Activated CD8-positive, alpha-beta T cell treated with anti-CD3 and anti-CD28 coated beads for 36 hours (primary cell): ENCODE results near the gene PPP1R9A. TPM values are rescaled to one million over a fixed set of nuclear protein-coding genes. Genes with fewer than 3 reads are reported as not detected.

Experiments
- ATAC-seq: fragments of 200-7000 bp; cut with Tn5 transposase; one replicate; pipeline ENCODE4 v1.10.0; 2021; ENCODE audit warnings: mild to moderate bottlenecking, moderate library complexity
- CTCF ChIA-PET: fragments of 350-600 bp; sonication (Branson Sonifier 250); formaldehyde crosslinking; loops from one replicate; lab custom pipeline; 2021; ENCODE audit warnings: antibody characterized with exemption; lab: Charles Lee
- POLR2A ChIA-PET: fragments of 350-600 bp; sonication (Branson Sonifier 250); formaldehyde crosslinking; loops from one replicate; lab custom pipeline; 2021; ENCODE audit warnings: antibody characterized with exemption; lab: Charles Lee
- DNase-seq: peaks from one replicate; pipeline ENCODE4 v3.0.0-alpha.2; 2020
- H3K27ac Mint-ChIP-seq: one replicate; pipeline ENCODE4 v1.8.0; 2021; ENCODE audit warnings: mild to moderate bottlenecking, mixed read lengths
- H3K27me3 Mint-ChIP-seq: one replicate; pipeline ENCODE4 v1.8.0; 2021; ENCODE audit warnings: mixed read lengths
- H3K36me3 Mint-ChIP-seq: one replicate; pipeline ENCODE4 v1.8.0; 2021; ENCODE audit warnings: low read depth, mixed read lengths
- H3K4me1 Mint-ChIP-seq: one replicate; pipeline ENCODE4 v1.8.0; 2021; ENCODE audit warnings: low read depth, mixed read lengths
- H3K4me3 Mint-ChIP-seq: one replicate; pipeline ENCODE4 v1.8.0; 2021; ENCODE audit warnings: mild to moderate bottlenecking, moderate library complexity, mixed read lengths
- H3K9me3 Mint-ChIP-seq: one replicate; pipeline ENCODE4 v1.8.0; 2021; ENCODE audit warnings: mixed read lengths
- intact Hi-C: fragments of 100-400 bp; cut with micrococcal nuclease; formaldehyde crosslinking; loops from one replicate; pipeline ENCODE4 v1.10.0; 2022
- total RNA-seq, 2 experiments: library from RNA; stranded (reverse); gene quantifications; one replicate each; pipeline ENCODE4 v1.2.3, GENCODE V29; 2021
- TF ChIP-seq, protein P1 (sequence below): fragments of 200-600 bp; IDR thresholded peaks from one replicate; pipeline ENCODE4 v1.8.0; 2022; ENCODE audit warnings: antibody characterized with exemption, mild to moderate bottlenecking

The PPP1R9A gene
- total RNA-seq, 2 experiments from 2014 or later, result 0.05 to 0.13 TPM

DNA sequence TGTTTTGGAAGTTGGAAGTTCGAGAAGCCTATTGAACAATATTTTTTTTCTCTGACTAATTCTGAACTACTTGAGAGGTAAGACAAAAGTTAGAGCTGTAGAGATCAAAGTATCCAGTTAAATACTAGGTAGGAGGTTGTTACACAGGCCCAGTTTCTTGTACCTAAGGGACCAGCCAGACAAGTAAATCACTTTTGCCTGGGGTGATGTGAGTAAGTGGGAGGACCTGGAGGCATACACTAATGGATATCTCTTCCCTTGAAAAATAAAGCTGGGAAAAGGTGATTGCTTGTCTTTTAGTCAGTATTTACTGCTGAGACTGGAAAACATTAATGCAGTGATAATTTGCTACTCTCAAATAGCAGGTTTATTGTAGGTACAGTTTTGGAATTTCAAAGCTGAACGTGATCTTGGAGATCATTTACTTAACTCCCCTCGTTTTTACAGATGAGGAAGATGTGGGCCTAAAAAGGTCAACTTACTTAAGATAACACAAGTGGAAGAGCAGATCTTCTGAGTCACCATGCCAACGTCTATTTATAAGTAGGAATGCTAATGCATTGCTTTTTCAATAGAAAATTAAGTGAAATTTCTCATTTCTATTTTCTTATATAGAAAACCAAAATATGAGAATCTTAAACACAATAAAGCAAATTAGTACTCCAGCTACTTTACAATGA, 181.3 kb downstream of the PPP1R9A start:
- H3K4me1 Mint-ChIP-seq, result no peaks in the 10 kb centered on the region
- no peak overlapping the region for H3K4me3 Mint-ChIP-seq
- H3K36me3 Mint-ChIP-seq, result no peaks in the 10 kb centered on the region
- ChIA-PET CTCF (no interaction called here), POLR2A (no interaction called here)
- no peak overlapping the region for H3K27ac Mint-ChIP-seq
- DNase-seq (no peak), ATAC-seq (no peak)
- TF ChIP-seq, protein P1, sequence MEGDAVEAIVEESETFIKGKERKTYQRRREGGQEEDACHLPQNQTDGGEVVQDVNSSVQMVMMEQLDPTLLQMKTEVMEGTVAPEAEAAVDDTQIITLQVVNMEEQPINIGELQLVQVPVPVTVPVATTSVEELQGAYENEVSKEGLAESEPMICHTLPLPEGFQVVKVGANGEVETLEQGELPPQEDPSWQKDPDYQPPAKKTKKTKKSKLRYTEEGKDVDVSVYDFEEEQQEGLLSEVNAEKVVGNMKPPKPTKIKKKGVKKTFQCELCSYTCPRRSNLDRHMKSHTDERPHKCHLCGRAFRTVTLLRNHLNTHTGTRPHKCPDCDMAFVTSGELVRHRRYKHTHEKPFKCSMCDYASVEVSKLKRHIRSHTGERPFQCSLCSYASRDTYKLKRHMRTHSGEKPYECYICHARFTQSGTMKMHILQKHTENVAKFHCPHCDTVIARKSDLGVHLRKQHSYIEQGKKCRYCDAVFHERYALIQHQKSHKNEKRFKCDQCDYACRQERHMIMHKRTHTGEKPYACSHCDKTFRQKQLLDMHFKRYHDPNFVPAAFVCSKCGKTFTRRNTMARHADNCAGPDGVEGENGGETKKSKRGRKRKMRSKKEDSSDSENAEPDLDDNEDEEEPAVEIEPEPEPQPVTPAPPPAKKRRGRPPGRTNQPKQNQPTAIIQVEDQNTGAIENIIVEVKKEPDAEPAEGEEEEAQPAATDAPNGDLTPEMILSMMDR, result no peak
- no peaks in the 10 kb centered on the region for H3K9me3 Mint-ChIP-seq
- peaks cover 2% of the 10 kb centered on the region for H3K27me3 Mint-ChIP-seq
- intact Hi-C loops, result no loop called here

DNA sequence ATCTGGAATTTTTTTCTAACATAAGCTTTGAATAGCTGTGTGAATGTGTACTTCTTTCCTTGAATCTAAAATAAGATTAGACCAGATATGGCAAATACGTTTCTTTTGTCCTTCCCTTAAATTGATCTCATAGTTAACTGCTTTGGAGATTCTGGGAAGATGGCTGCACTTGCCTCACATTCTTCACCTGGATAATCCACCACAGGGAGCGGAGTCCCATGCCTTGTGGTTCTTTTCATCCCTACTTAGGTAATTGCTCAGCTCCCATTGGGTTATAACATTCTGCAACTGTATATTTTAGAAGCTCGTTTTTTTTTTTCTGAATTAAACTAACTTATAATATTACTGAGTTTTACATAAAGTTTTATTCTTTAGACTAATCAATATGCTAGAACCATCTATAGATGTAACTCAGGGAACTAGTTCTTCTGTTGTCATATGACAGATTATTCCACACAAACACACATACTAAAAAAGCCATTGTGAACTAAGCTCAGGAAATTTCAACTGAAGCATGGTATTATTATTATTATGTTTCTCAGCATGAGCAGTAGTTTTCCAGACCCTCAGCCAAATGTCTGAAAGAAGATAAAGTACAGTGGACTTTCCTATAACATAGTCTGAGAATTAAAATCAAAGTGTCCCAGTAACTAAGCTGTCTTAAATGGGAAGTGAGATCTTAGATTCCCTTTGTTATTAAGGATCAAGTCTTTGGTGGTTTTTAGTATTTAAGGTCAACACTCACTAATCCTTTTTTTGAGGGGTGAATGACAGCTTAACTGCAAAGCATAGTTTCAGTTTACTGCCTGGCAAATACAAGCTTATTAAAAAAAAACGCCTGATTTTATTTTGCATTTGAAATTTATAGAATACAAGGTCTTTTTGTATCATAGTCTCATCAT, 182.3 kb downstream of the PPP1R9A start:
- TF ChIP-seq, protein P1, result no peak
- intact Hi-C loops, result no loop called here
- H3K9me3 Mint-ChIP-seq, result no peaks in the 10 kb centered on the region
- POLR2A ChIA-PET, result no interaction called here
- H3K4me1 Mint-ChIP-seq, result no peaks in the 10 kb centered on the region
- H3K4me3 Mint-ChIP-seq, result no peak overlapping the region
- DNase-seq (no peak), ATAC-seq (no peak)
- CTCF ChIA-PET, result no interaction called here
- H3K27ac Mint-ChIP-seq, result no peak overlapping the region
- no peaks in the 10 kb centered on the region for H3K36me3 Mint-ChIP-seq
- H3K27me3 Mint-ChIP-seq, result peaks cover 2% of the 10 kb centered on the region

DNA sequence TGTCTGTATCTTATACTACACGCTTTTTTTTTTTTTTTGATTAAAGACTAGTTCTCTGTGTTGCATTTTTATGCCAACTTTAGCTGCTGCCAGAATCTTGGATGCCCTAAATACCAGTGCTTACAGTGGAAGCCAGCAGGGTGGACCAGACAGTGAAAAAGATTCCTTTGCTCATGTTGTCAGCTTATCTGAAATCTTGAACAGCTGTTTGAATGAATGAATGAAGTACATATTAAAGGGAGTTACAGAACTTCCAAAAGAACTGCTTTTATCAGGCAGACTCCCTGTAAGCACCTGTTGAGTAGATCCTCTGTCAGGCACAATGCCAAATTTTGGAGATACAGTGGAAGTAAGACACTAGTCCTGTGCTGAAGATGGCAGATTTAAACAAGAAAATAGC, 184.9 kb downstream of the PPP1R9A start:
- DNase-seq (no peak), ATAC-seq (no peak)
- Mint-ChIP-seq H3K4me1 (no peaks in the 10 kb centered on the region), H3K9me3 (no peaks in the 10 kb centered on the region), H3K4me3 (no peak overlapping the region), H3K36me3 (no peaks in the 10 kb centered on the region), H3K27me3 (peaks cover 5% of the 10 kb centered on the region), H3K27ac (no peak overlapping the region)
- CTCF ChIA-PET, result no interaction called here
- TF ChIP-seq, protein P1, result no peak
- intact Hi-C loops, result no loop called here
- POLR2A ChIA-PET, result no interaction called here

- ChIA-PET CTCF (no interaction called here), POLR2A (no interaction called here)
- no peak for ATAC-seq
- H3K4me3 Mint-ChIP-seq, result no peak overlapping the region
- no peak for DNase-seq
- no peak overlapping the region for H3K27ac Mint-ChIP-seq
- H3K27me3 Mint-ChIP-seq, result peaks cover 5% of the 10 kb centered on the region
- H3K4me1 Mint-ChIP-seq, result no peaks in the 10 kb centered on the region
- TF ChIP-seq, protein P1, result no peak
- intact Hi-C loops, result no loop called here
- H3K36me3 Mint-ChIP-seq, result no peaks in the 10 kb centered on the region
- no peaks in the 10 kb centered on the region for H3K9me3 Mint-ChIP-seq
Observed at GRCh38 chr7:95095259-95095965, 188.0 kb downstream of the PPP1R9A start.
